HG03066 (cell line): Measurements from ENCODE around the gene SLTM.
"Not testable (repeated sequence)": the region's sequence is repeated elsewhere in the genome, so short reads cannot be mapped to it uniquely, and the experiment has no call there.

Source experiments
- ATAC-seq: cut with Tn5 transposase; IDR thresholded peaks from one replicate; pipeline ENCODE4 v1.9.1; 2021; ENCODE audit warnings: low read depth; ENCODE audit not compliant: unreplicated experiment

The SLTM gene

GRCh38 chr15:58877999-58878825, 55.3 kb downstream of the SLTM start:
- no peak for ATAC-seq

- no peak for ATAC-seq
These were observed 57.0 kb downstream of the SLTM start for GRCh38 chr15:58876306-58877106.

- no peak for ATAC-seq
These were observed 58.1 kb downstream of the SLTM start for GRCh38 chr15:58875343-58875742.

GRCh38 chr15:58873267-58873666, 60.2 kb downstream of the SLTM start:
- no peak for ATAC-seq

- no peak for ATAC-seq
These were observed 63.0 kb downstream of the SLTM start for GRCh38 chr15:58870451-58870850.

DNA sequence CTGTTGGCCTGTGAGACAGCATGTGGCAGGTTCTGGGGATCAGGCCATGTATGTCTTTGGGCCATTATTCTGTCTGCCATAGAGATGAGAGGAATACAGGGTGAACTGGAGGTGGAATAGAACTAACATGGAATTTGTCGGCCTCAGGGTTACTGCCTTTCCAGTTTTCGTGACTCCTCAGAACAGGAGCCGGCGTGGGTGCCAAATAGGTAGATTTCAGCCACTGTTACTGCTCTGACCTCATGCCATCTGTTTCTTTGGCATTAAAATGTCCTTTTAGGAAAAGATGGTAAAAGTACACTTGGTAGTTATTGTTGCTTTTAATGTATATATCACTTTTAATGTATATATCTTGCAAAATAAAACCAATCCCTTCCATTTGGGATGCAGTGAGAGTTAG, 65.6 kb downstream of the SLTM start:
- no peak for ATAC-seq

DNA sequence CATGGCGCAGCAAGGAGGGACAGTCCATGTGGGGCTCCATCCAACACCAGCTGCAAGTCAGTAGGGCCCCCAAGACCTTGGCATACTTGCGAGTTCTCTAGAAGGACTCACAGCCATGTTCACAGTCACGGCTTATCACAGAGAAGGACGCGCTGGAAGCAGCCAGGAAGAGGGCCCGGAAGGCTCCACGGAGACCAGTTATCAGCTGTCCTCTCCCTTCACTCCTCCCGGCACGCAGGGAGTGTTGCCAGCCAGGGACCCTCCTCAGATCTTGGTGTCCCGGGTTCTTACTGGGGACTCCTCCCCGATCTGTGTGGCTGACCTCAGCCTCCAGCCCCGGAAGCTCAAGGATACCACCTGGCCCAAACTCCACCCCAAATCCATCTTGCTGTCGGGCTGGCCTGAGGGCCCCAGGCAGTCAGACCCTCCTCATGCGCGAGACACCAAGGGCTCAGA, 68.0 kb downstream of the SLTM start:
- ATAC-seq, result no peak

DNA sequence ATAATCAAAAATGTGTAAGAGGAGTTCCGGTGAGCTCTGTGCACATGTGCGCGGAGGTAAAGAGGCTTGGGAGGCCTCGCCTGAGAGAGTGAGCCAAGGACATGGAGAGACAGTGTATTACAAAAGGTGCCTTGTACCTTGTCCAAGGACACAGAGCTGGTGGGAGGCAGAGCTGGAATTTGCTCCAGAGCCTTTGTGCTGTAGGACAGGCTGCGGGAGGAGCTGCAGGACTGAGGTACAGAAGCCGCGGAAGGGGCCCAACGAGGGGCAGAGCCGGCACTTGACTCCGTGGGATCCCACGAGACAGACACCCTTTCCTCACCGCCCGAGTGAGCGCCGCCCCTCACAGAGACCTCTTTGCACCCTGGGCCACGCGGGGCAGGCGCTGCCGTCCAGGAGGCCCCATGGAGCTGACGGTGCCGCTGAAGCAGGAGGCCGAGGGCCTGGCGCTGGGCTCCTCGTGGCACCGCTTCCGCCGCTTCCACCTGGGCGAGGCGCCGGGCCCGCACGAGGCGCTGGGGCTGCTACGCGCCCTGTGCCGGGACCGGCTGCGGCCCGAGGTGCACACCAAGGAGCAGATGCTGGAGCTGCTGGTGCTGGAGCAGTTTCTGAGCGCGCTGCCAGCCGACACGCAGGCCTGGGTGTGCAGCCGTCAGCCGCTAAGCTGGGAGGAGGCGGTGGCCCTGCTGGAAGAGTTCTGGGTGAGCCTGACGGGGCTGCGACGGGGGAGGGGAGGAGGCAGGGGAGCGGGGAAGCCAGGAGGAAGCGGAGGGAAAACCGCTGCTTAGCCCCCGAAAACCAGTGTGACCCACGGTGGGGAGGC, 68.7 kb downstream of the SLTM start:
- no peak for ATAC-seq

GRCh38 chr15:58862326-58862725, 71.2 kb downstream of the SLTM start:
- ATAC-seq, result no peak

DNA sequence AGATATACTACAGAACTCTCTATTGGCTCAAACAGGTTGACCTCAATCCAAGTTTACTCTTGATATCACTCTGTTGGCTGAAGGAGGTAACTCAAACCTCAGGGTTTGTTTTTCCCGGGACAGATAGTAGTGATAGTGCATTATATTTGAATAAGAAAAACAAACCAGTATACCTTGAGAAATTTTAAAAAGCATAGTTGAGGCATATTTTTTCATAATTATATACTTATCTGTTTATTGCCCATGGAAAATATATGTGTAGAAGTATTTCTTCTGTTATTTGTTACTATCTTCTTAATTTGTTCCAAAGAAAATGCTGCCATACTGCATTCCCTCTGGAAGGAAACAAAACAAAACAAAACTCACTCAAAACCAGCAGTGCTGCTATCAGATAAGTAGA, 76.9 kb downstream of the SLTM start:
- ATAC-seq, result not testable (repeated sequence)

- ATAC-seq, result no peak
These were observed 77.4 kb downstream of the SLTM start for GRCh38 chr15:58856086-58856485.

- ATAC-seq, result no peak
These were observed 78.9 kb downstream of the SLTM start for GRCh38 chr15:58854593-58854992.

DNA sequence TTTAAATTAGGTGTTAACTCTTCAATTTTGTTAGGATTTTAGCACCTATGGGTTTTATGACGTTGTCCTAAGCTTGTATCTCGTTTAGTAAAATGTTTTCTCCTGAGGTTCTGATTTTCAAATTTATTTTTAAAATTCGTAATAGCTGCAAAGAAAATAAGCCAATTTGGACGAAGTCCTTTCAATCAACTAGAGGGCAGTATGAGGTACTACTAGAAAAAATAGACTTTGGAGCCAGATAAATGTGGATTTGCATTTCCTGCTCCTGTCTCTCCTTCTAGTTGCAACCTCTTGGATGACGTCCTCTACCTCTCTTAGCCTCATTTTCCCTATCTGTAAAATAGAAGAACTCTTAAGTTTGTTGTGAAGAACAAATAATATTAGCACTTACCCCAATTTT, 81.1 kb downstream of the SLTM start:
- no peak for ATAC-seq

DNA sequence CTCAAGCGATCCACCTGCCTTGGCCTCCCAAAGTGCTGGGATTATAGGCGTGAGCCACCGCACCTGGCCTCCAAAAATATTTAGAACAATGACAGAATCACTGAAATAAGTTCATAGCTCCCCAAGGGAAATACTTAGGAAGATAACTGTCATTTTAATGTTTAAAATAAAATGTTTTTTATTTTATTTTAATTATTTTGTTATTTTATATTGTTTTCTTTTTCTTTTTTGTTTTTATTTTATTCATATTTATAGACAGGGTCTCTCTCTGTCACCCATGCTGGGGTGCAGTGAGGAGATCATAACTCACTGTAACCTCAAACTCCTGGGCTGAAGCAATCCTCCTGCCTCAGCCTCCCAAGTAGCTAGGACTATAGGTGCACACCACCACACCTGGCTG, 82.3 kb downstream of the SLTM start:
- ATAC-seq, result not testable (repeated sequence)

DNA sequence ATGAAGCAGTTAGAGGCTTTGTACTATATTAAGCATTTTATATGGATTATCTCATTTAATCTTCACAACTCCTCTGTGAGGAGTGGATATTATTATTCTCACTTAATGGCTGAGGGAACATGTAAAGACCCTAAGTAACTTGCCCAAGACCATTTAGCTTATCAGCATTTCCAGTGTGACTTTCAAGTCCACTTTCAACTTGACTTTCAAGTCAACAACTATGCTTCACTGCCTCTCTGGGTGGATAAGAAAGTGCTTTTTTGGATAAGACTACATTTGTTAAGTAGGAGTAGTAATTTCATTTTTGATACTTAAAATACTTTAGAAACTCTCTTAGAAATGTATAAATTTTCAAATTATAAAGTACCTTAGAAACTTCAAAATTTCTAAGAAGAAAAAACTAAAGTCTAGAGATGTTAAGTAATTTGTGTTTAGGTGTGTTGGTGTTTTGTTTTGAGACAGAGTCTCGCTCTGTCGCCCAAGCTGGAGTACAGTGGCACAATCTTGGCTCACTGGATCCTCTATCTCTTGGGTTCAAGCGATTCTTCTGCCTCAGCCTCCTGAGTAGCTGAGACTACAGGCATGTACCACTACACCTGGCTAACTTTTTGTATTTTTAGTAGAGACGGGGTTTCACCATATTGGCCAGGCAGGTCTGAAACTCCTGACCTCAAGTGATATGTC, 90.6 kb downstream of the SLTM start:
- no peak for ATAC-seq

GRCh38 chr15:58840048-58840447, 93.4 kb downstream of the SLTM start:
- no peak for ATAC-seq

- no peak for ATAC-seq
These were observed 94.0 kb downstream of the SLTM start for GRCh38 chr15:58839485-58839884.

DNA sequence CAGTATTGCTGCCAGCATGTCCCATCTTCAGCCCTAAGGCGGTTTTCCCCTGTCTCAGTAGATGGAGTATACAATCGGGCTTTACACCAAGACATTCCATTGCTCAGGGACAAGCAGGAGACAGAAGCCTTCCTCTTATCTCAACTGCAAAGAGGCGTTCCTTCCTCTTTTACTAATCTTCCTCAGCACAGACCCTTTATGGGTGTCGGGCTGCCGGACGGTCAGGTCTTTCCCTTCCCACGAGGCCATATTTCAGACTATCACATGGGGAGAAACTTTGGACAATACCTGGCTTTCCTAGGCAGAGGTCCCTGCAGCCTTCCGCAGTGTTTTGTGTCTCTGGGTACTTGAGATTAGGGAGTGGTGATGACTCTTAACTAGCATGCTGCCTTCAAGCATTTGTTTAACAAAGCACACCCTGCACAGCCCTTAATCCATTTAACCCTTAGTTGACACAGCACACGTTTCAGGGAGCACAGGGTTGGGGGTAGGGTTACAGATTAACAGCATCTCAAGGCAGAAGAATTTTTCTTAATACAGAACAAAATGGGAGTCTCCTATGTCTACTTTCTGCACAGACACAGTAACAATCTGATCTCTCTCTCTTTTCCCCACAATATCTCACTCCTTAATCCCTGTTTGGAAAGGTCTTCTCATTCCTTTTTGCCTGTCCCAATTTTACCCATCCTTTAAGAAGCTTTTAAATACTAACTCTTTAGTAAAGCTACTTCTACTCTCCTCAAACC, 99.6 kb downstream of the SLTM start:
- not testable (repeated sequence) for ATAC-seq

DNA sequence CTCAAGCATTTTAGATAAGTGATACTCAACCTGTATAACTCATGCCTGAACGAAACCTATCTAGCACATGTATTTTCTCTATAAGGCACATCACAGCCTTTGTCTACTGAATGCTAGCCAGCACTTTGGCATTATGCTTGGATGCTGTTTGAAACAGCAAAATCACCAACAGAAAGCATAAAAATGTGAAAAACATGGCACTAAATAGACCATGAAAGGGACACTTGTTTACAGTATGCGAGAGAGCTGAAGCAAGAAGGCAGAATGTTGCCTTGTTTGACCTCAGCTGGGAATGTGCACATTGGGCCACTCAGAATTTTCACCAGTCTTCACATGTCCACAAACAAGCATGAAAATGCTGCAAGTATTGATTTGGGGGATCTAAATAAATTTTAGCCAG, 102.9 kb downstream of the SLTM start:
- no peak for ATAC-seq
